PC-9 (cell line): Measurements from ENCODE around the gene CPNE9.

Experiments used
- CTCF ChIP-seq: fragments of 200-600 bp; sonication (generic); conservative IDR thresholded peaks from 2 replicates; pipeline ENCODE4 v1.6.1; 2017; ENCODE audit warnings: mixed run types, antibody characterized with exemption, mild to moderate bottlenecking, moderate library complexity
- EZH2 ChIP-seq: fragments of 200-600 bp; sonication (generic); IDR thresholded peaks from 2 replicates; pipeline ENCODE4 v1.8.0; 2017; ENCODE audit warnings: antibody characterized with exemption, low read depth

- TF ChIP-seq CTCF (no peak), EZH2 (no peak)
These were observed 24.1 kb upstream of the CPNE9 start for GRCh38 chr3:9679476-9680080.
